Astrocyte of the cerebellum (primary cell): Measurements from ENCODE around the gene PXDN.
"Not testable (repeated sequence)": the region's sequence is repeated elsewhere in the genome, so short reads cannot be mapped to it uniquely, and the experiment has no call there.

Experiments used
- DNase-seq: peaks from one replicate; pipeline ENCODE4 v3.0.0-alpha.2; 2011; ENCODE audit warnings: low read depth
- H3K4me3 ChIP-seq: 2 replicates; pipeline ENCODE4 v1.5.1; 2011; ENCODE audit warnings: mild to moderate bottlenecking, low read depth, low read length, moderate library complexity
- in situ Hi-C: cut with HindIII; loops from 2 replicates; pipeline ENCODE4 v1.10.0; 2017; ENCODE audit warnings: low sequenced_read_pairs
- TF ChIP-seq, protein P1 (sequence below): IDR thresholded peaks from 2 replicates; pipeline ENCODE4 v1.5.1; 2012; ENCODE audit warnings: low read length, low read depth, moderate library complexity, mild to moderate bottlenecking; ENCODE audit errors: missing control alignments

Gene PXDN

DNA sequence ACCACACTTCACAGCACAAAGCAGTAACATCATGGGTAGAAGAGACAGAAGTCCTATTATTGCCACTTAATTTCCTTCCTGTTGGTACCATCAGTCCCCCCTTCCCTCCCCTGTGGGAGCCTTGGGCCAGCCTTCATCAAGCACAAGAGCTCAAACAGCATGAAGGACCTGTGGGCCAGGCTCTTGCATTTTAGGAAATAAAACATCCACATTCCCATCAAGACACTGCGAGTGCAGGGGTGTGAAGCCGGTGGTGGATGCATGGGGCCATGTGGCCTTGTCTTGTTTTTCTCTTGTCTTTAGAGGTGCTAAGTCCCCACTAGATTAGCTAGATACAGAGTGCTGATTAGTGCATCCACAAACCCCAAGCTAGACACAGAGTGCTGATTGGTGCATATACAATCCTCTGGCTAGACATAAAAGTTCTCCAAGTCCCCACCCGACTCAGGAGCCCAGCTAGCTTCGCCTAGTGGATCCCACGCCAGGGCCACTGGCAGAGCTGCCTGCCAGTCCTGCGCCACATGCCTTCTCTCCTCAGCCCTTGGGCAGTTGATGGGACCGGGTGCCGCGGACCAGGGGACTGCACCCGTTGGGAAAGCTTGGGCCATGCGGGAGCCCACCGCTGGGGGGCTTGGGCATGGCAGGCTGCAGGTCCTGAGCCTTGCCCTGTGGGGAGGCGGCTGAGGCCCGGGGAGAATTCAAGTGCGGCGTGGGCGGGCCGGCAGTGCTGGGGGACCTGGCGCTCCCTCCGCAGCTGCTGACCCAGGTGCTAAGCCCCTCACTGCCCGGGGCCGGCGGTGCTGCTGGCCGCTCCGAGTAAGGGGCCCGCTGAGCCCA, 14.7 kb upstream of the PXDN start:
- in situ Hi-C loops: no loop called here
- no peak overlapping the region for H3K4me3 ChIP-seq
- TF ChIP-seq, protein P1, sequence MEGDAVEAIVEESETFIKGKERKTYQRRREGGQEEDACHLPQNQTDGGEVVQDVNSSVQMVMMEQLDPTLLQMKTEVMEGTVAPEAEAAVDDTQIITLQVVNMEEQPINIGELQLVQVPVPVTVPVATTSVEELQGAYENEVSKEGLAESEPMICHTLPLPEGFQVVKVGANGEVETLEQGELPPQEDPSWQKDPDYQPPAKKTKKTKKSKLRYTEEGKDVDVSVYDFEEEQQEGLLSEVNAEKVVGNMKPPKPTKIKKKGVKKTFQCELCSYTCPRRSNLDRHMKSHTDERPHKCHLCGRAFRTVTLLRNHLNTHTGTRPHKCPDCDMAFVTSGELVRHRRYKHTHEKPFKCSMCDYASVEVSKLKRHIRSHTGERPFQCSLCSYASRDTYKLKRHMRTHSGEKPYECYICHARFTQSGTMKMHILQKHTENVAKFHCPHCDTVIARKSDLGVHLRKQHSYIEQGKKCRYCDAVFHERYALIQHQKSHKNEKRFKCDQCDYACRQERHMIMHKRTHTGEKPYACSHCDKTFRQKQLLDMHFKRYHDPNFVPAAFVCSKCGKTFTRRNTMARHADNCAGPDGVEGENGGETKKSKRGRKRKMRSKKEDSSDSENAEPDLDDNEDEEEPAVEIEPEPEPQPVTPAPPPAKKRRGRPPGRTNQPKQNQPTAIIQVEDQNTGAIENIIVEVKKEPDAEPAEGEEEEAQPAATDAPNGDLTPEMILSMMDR: no peak
- no peak for DNase-seq

DNA sequence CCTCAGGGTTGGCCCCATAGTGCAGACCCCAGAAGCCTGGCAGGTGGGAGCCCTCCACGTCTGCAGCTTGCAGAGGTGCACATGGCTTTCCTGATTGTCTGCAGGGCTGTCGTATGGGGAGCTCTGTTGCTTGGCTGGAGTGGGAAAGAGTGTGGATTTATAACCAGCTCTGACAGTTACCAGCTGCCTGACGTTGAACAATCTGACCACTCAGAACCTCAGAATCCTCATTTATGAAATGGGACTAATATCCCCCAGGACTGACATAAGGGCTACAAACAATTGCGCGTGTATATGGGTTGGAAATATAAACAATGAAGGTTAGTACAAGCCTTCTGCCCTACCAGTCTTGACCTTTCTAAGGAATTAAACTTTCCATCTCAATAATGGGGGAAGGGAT, 13.9 kb upstream of the PXDN start:
- in situ Hi-C loops: no loop called here

DNA sequence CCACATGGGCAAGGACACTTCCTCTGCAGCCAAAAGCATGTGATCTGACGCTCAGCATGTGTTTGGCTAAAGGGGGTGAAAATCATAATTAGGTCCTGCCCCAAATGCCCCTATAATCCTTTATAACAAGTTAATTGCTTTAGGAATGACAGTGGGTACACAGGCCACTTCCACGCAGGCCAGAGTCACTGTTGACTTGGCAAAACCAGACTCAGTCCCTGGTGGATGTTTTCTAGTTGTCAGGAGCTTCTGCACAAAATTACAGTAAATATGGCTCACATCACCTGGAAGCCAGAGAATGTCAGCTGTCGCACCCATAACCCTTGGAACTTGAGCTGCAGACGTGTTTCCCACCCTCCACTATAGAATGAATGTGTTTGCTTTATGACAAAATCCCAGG, 13.3 kb upstream of the PXDN start:
- DNase-seq: no peak
- TF ChIP-seq, protein P1: no peak
- no peak overlapping the region for H3K4me3 ChIP-seq
- in situ Hi-C loops: no loop called here

More for the DNA sequence above, 13.9 kb upstream of the PXDN start:
- no peak for DNase-seq
- H3K4me3 ChIP-seq: no peak overlapping the region
- TF ChIP-seq, protein P1: no peak

DNA sequence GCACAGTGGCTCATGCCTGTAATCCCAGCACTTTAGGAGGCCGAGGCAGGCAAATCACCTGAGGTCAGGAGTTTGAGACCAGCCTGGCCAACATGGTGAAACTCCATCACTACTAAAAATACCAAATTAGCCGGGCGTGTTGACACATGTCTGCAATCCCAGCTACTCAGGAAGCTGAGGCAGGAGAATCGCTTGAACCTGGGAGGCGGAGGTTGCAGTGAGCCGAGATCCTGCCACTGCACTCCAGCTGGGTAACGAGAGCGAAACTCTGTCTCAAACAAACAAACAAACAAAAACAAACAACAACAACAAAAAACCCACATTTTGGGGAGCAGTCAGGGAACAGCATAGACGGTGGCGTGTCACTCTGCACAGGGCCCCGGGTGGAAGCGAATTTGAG, 12.8 kb upstream of the PXDN start:
- H3K4me3 ChIP-seq, DNase-seq, in situ Hi-C loops: not testable (repeated sequence)

DNA sequence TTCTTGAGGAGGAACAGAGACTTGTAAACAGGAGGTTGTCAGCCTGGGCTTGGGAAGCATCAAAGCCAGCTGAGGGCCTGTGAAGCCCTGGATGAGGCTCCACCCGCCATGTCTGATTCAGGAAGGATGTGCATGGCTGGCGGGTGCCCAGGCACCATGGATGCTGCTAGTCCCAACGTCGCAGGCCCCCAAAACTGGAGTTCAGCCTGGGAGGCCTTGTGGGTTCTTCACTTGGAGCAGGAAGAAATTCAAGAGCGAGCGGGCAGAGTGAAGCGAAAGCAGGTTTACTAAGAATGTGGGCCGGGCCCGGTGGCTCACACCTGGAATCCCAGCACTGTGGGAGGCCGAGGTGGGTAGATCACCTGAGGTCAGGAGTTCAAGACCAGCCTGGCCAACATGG, 12.1 kb upstream of the PXDN start:
- in situ Hi-C loops: no loop called here
- no peak overlapping the region for H3K4me3 ChIP-seq
- DNase-seq: no peak
- TF ChIP-seq, protein P1: no peak

DNA sequence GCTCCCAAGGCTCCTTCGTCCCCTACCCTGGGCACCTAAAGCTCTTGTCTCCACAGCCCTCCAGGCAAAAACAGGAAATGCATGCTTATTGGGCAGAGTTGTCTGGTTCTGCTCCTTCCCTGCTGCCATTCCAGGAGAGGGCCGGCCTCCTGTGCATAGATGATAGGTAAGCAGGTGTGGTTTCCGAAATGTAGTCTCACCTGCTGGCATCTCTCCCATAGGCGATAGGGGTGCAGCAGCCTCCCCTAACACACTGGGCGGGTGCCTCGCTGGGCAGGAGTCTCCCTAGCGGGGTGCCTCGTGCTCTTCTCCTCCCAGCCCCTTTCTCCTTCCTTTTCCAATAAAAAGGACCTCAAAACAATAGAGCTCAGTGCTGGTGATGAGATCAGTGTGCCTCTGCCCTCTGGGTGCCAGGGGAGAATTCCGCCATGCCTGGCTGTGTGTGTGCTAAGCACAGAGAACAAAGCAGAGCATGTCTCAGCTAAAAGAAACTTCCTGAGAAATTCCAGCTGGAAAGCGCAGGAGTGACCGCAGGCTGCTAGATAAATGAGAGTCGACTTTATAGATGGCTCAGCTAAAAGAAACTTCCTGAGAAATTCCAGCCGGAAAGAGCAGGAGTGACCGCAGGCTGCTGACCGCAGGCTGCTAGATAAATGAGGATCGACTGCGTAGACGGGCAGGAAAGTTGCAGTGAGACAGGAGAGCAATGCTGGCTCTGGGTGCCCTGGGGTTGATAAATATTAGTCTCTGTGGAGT, 11.3 kb upstream of the PXDN start:
- TF ChIP-seq, protein P1: no peak
- no peak for DNase-seq
- H3K4me3 ChIP-seq: no peak overlapping the region
- in situ Hi-C loops: no loop called here
